IMR-90 (cell line): ENCODE data around the gene UBE2O.

ENCODE experiments used
- POLR2A ChIP-seq: IDR thresholded peaks from 2 replicates; pipeline ENCODE4 v1.6.1; 2012; ENCODE audit warnings: mild to moderate bottlenecking, low read depth, low read length
- RAD21 ChIP-seq: IDR thresholded peaks from 2 replicates; pipeline ENCODE4 v1.6.1; 2012; ENCODE audit warnings: low read length, improper control_type of control experiment
- TF ChIP-seq, protein P1 (sequence below): conservative IDR thresholded peaks from 2 replicates; pipeline ENCODE4 v1.5.1; 2012; ENCODE audit warnings: mild to moderate bottlenecking, low read depth, low read length, improper control_type of control experiment

DNA sequence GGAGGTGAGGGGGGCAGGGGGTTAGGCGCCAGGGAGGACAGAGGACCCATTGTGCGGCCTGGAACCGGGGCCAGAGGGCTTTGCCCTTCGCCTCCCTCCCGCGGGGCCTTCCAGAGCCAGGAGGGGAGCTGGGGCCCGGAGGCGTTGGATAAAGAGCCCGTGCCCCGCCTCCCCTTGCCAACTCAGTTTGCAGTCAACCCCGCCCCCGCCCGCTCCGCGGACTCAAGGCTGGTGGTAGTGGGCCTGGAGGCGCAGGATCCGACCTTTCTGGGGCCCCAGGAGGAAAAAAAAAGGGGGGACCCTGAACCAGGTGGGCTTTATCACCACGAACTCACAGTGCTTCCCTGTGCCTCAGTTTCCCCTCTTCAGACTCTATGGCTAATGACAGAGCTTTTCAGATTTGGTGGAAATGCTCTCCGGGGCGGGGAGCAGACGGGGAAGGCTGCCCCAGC, 70.6 kb downstream of the UBE2O start:
- TF ChIP-seq RAD21 (no peak), POLR2A (no peak)
- TF ChIP-seq, protein P1, sequence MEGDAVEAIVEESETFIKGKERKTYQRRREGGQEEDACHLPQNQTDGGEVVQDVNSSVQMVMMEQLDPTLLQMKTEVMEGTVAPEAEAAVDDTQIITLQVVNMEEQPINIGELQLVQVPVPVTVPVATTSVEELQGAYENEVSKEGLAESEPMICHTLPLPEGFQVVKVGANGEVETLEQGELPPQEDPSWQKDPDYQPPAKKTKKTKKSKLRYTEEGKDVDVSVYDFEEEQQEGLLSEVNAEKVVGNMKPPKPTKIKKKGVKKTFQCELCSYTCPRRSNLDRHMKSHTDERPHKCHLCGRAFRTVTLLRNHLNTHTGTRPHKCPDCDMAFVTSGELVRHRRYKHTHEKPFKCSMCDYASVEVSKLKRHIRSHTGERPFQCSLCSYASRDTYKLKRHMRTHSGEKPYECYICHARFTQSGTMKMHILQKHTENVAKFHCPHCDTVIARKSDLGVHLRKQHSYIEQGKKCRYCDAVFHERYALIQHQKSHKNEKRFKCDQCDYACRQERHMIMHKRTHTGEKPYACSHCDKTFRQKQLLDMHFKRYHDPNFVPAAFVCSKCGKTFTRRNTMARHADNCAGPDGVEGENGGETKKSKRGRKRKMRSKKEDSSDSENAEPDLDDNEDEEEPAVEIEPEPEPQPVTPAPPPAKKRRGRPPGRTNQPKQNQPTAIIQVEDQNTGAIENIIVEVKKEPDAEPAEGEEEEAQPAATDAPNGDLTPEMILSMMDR: no peak
